HEK293 (cell line): Measurements from ENCODE around the gene ERBB4.
A peak's percentile ranks its signal among the peaks of the same experiment; 100 is the strongest.

Experiments used
- CTCF ChIA-PET: fragments of 350-600 bp; formaldehyde crosslinking; extraction: SDS; loops from one replicate; lab custom pipeline; 2021; ENCODE audit warnings: antibody characterized with exemption; lab: Yijun Ruan, JAX
- POLR2A ChIA-PET: fragments of 300-600 bp; formaldehyde crosslinking; extraction: SDS; loops from one replicate; lab custom pipeline; 2020; ENCODE audit warnings: antibody characterized with exemption, inconsistent platforms; lab: Yijun Ruan, JAX
- H3K27ac ChIP-seq: fragments of 200-500 bp; sonication (Bioruptor generic); 2 replicates; pipeline ENCODE4 v1.5.1; 2014; ENCODE audit warnings: low read depth, low read length, control low read depth, inconsistent platforms; ENCODE audit errors: extremely low read depth
- H3K36me3 ChIP-seq, 2 experiments: fragments of 200-500 bp in 1 of 2; sonication (Bioruptor generic) in 1 of 2; 1 replicate in 1 of 2; 2 replicates in 1 of 2; pipeline ENCODE4 v1.5.1; 2014 to 2017; ENCODE audit warnings: inconsistent platforms in 2 of 2, low read length in 2 of 2; ENCODE audit not compliant: control insufficient read depth in 2 of 2, insufficient read depth in 1 of 2
- H3K4me1 ChIP-seq: fragments of 200-500 bp; sonication (Bioruptor generic); 2 replicates; pipeline ENCODE4 v1.5.1; 2014; ENCODE audit warnings: mild to moderate bottlenecking, low read length, inconsistent platforms; ENCODE audit not compliant: control insufficient read depth, insufficient read depth
- H3K4me3 ChIP-seq: 2 replicates; pipeline ENCODE4 v1.5.1; 2011; ENCODE audit warnings: low read depth, mild to moderate bottlenecking, control low read depth, low read length, moderate library complexity
- H3K9me3 ChIP-seq: fragments of 200-500 bp; sonication (Bioruptor generic); 2 replicates; pipeline ENCODE4 v1.5.1; 2014; ENCODE audit warnings: low read depth, low read length, inconsistent platforms; ENCODE audit not compliant: control insufficient read depth, insufficient read depth
- EGR2 ChIP-seq: fragments of 450-650 bp; formaldehyde crosslinking; IDR thresholded peaks from 2 replicates; pipeline ENCODE4 v1.5.1; 2016; ENCODE audit warnings: low read depth, missing biosample characterization, missing genetic modification characterization
- FEZF1 ChIP-seq: fragments of 450-650 bp; formaldehyde crosslinking; IDR thresholded peaks from 2 replicates; pipeline ENCODE4 v1.5.1; 2016; ENCODE audit warnings: missing biosample characterization, missing genetic modification characterization
- KLF1 ChIP-seq: fragments of 450-650 bp; formaldehyde crosslinking; IDR thresholded peaks from 2 replicates; pipeline ENCODE4 v1.5.1; 2016; ENCODE audit warnings: missing biosample characterization, missing genetic modification characterization
- OSR2 ChIP-seq: fragments of 450-650 bp; formaldehyde crosslinking; IDR thresholded peaks from 2 replicates; pipeline ENCODE4 v1.5.1; 2016; ENCODE audit warnings: missing biosample characterization, missing genetic modification characterization
- ZBTB48 ChIP-seq: fragments of 450-650 bp; formaldehyde crosslinking; IDR thresholded peaks from 2 replicates; pipeline ENCODE4 v1.5.1; 2016; ENCODE audit warnings: missing biosample characterization, missing genetic modification characterization
- ZIC2 ChIP-seq: fragments of 450-650 bp; formaldehyde crosslinking; IDR thresholded peaks from 2 replicates; pipeline ENCODE4 v1.5.1; 2016; ENCODE audit warnings: missing biosample characterization, missing genetic modification characterization
- ZNF10 ChIP-seq: fragments of 450-650 bp; formaldehyde crosslinking; IDR thresholded peaks from 2 replicates; pipeline ENCODE4 v1.5.1; 2017; ENCODE audit warnings: missing biosample characterization, missing genetic modification characterization
- ZNF24 ChIP-seq: fragments of 450-650 bp; formaldehyde crosslinking; IDR thresholded peaks from 2 replicates; pipeline ENCODE4 v1.5.1; 2016; ENCODE audit warnings: missing biosample characterization, missing genetic modification characterization
- ZNF311 ChIP-seq: fragments of 450-650 bp; formaldehyde crosslinking; IDR thresholded peaks from 2 replicates; pipeline ENCODE4 v1.5.1; 2017; ENCODE audit warnings: missing biosample characterization, missing genetic modification characterization, borderline replicate concordance
- ZNF350 ChIP-seq: fragments of 450-650 bp; formaldehyde crosslinking; IDR thresholded peaks from 2 replicates; pipeline ENCODE4 v1.5.0; 2017; ENCODE audit warnings: missing biosample characterization, mild to moderate bottlenecking, missing genetic modification characterization
- ZNF391 ChIP-seq: fragments of 450-650 bp; formaldehyde crosslinking; IDR thresholded peaks from 2 replicates; pipeline ENCODE4 v1.5.1; 2016; ENCODE audit warnings: low read depth, missing biosample characterization, missing genetic modification characterization, borderline replicate concordance
- ZNF585B ChIP-seq: fragments of 450-650 bp; formaldehyde crosslinking; IDR thresholded peaks from 2 replicates; pipeline ENCODE4 v1.5.1; 2016; ENCODE audit warnings: missing biosample characterization, missing genetic modification characterization
- ZNF624 ChIP-seq: fragments of 450-650 bp; formaldehyde crosslinking; IDR thresholded peaks from 2 replicates; pipeline ENCODE4 v1.5.1; 2017; ENCODE audit warnings: missing biosample characterization, missing genetic modification characterization
- ZNF677 ChIP-seq: fragments of 450-650 bp; IDR thresholded peaks from 2 replicates; pipeline ENCODE4 v1.5.0; 2018; ENCODE audit warnings: missing biosample characterization, mild to moderate bottlenecking, missing genetic modification characterization, moderate library complexity
- ZNF747 ChIP-seq: fragments of 450-650 bp; formaldehyde crosslinking; IDR thresholded peaks from 2 replicates; pipeline ENCODE4 v1.5.1; 2016; ENCODE audit warnings: missing biosample characterization, missing genetic modification characterization
- ZNF785 ChIP-seq: fragments of 450-650 bp; formaldehyde crosslinking; IDR thresholded peaks from 2 replicates; pipeline ENCODE4 v1.5.1; 2016; ENCODE audit warnings: missing biosample characterization, missing genetic modification characterization
- TF ChIP-seq, protein P1 (sequence below): fragments of 450-650 bp; formaldehyde crosslinking; conservative IDR thresholded peaks from 2 replicates; pipeline ENCODE4 v1.5.1; 2016; ENCODE audit warnings: low read depth, missing biosample characterization, missing genetic modification characterization
- TF ChIP-seq, protein P2 (sequence below): fragments of 450-650 bp; formaldehyde crosslinking; IDR thresholded peaks from 2 replicates; pipeline ENCODE4 v1.5.1; 2016; ENCODE audit warnings: missing biosample characterization, missing genetic modification characterization
- TF ChIP-seq, protein P3 (sequence below): fragments of 450-650 bp; formaldehyde crosslinking; IDR thresholded peaks from 2 replicates; pipeline ENCODE4 v1.5.1; 2016; ENCODE audit warnings: missing biosample characterization, missing genetic modification characterization
- TF ChIP-seq, protein P4 (sequence below): fragments of 450-650 bp; formaldehyde crosslinking; IDR thresholded peaks from 2 replicates; pipeline ENCODE4 v1.5.1; 2017; ENCODE audit warnings: missing biosample characterization, missing genetic modification characterization
- TF ChIP-seq, protein P5 (sequence below): fragments of 450-650 bp; formaldehyde crosslinking; IDR thresholded peaks from 2 replicates; pipeline ENCODE4 v1.5.1; 2017; ENCODE audit warnings: missing biosample characterization, missing genetic modification characterization
- TF ChIP-seq, protein P6 (sequence below): fragments of 450-650 bp; formaldehyde crosslinking; IDR thresholded peaks from 2 replicates; pipeline ENCODE4 v1.5.1; 2016; ENCODE audit warnings: missing biosample characterization, missing genetic modification characterization
- TF ChIP-seq, protein P7 (sequence below): fragments of 450-650 bp; formaldehyde crosslinking; IDR thresholded peaks from 2 replicates; pipeline ENCODE4 v1.5.1; 2016; ENCODE audit warnings: missing biosample characterization, missing genetic modification characterization

The ERBB4 gene

DNA sequence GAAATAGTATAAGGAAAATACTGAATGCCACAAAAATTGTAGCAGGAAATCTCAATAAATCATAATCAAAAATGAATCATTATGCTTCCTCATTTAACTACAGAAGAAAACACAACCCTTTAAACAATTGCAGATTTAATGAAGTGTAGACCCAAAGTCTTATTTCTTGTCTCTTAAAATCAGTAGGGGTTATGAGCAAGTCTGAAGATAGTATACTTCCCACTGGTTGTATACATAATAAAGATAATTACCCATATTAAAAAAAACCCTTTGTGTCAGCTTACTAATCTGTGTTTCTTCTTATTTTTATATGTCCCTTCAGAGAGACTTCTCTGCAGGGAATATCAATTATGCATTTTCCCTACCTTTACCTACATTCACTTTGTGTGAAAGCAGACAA lies 504.7 kb downstream of the ERBB4 start:
- H3K36me3 ChIP-seq = no peaks in the 10 kb centered on the region
- peaks cover 20% of the 10 kb centered on the region for H3K4me1 ChIP-seq
- CTCF ChIA-PET = interaction anchor here (0.6 to 1.4 kb wide), 2 partner anchors 216 to 1771 kb away, joined by 3 read pairs; no protein-coding TSS in a partner anchor
- POLR2A ChIA-PET = no interaction called here
- H3K9me3 ChIP-seq = no peaks in the 10 kb centered on the region
- H3K27ac ChIP-seq = no peak overlapping the region
- H3K4me3 ChIP-seq = no peak overlapping the region
- TF ChIP-seq, protein P1, sequence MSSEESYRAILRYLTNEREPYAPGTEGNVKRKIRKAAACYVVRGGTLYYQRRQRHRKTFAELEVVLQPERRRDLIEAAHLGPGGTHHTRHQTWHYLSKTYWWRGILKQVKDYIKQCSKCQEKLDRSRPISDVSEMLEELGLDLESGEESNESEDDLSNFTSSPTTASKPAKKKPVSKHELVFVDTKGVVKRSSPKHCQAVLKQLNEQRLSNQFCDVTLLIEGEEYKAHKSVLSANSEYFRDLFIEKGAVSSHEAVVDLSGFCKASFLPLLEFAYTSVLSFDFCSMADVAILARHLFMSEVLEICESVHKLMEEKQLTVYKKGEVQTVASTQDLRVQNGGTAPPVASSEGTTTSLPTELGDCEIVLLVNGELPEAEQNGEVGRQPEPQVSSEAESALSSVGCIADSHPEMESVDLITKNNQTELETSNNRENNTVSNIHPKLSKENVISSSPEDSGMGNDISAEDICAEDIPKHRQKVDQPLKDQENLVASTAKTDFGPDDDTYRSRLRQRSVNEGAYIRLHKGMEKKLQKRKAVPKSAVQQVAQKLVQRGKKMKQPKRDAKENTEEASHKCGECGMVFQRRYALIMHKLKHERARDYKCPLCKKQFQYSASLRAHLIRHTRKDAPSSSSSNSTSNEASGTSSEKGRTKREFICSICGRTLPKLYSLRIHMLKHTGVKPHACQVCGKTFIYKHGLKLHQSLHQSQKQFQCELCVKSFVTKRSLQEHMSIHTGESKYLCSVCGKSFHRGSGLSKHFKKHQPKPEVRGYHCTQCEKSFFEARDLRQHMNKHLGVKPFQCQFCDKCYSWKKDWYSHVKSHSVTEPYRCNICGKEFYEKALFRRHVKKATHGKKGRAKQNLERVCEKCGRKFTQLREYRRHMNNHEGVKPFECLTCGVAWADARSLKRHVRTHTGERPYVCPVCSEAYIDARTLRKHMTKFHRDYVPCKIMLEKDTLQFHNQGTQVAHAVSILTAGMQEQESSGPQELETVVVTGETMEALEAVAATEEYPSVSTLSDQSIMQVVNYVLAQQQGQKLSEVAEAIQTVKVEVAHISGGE (tag by site-specific recombination) = no peak
- TF ChIP-seq, protein P2, sequence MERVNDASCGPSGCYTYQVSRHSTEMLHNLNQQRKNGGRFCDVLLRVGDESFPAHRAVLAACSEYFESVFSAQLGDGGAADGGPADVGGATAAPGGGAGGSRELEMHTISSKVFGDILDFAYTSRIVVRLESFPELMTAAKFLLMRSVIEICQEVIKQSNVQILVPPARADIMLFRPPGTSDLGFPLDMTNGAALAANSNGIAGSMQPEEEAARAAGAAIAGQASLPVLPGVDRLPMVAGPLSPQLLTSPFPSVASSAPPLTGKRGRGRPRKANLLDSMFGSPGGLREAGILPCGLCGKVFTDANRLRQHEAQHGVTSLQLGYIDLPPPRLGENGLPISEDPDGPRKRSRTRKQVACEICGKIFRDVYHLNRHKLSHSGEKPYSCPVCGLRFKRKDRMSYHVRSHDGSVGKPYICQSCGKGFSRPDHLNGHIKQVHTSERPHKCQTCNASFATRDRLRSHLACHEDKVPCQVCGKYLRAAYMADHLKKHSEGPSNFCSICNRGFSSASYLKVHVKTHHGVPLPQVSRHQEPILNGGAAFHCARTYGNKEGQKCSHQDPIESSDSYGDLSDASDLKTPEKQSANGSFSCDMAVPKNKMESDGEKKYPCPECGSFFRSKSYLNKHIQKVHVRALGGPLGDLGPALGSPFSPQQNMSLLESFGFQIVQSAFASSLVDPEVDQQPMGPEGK = no peak
- TF ChIP-seq, protein P3, sequence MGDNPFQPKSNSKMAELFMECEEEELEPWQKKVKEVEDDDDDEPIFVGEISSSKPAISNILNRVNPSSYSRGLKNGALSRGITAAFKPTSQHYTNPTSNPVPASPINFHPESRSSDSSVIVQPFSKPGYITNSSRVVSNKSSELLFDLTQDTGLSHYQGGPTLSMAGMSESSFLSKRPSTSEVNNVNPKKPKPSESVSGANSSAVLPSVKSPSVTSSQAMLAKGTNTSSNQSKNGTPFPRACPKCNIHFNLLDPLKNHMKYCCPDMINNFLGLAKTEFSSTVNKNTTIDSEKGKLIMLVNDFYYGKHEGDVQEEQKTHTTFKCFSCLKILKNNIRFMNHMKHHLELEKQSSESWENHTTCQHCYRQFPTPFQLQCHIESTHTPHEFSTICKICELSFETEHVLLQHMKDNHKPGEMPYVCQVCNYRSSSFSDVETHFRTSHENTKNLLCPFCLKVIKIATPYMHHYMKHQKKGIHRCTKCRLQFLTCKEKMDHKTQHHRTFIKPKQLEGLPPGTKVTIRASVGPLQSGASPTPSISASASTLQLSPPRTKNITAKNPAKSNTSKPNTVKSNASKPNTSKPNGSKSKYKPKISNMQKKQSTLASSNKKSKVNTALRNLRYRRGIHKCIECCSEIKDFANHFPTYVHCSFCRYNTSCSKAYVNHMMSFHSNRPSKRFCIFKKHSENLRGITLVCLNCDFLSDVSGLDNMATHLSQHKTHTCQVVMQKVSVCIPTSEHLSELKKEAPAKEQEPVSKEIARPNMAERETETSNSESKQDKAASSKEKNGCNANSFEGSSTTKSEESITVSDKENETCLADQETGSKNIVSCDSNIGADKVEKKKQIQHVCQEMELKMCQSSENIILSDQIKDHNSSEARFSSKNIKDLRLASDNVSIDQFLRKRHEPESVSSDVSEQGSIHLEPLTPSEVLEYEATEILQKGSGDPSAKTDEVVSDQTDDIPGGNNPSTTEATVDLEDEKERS (tag by site-specific recombination) = no peak
- no peak for TF ChIP-seq ZNF24
- TF ChIP-seq ZNF585B (tag by site-specific recombination) = no peak
- TF ChIP-seq KLF1 = no peak
- TF ChIP-seq ZNF350 (tag by site-specific recombination) = no peak
- TF ChIP-seq ZNF785 (tag by site-specific recombination) = no peak
- TF ChIP-seq, protein P4, sequence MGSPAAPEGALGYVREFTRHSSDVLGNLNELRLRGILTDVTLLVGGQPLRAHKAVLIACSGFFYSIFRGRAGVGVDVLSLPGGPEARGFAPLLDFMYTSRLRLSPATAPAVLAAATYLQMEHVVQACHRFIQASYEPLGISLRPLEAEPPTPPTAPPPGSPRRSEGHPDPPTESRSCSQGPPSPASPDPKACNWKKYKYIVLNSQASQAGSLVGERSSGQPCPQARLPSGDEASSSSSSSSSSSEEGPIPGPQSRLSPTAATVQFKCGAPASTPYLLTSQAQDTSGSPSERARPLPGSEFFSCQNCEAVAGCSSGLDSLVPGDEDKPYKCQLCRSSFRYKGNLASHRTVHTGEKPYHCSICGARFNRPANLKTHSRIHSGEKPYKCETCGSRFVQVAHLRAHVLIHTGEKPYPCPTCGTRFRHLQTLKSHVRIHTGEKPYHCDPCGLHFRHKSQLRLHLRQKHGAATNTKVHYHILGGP (tag by site-specific recombination) = peak; percentile 16; the same call in 1 of the 2 replicates
- no peak for TF ChIP-seq ZBTB48 (tag by site-specific recombination)
- no peak for TF ChIP-seq ZNF677
- TF ChIP-seq FEZF1 (tag by site-specific recombination) = peak; percentile 55
- peak; percentile 33 for TF ChIP-seq ZIC2 (tag by site-specific recombination)
- TF ChIP-seq ZNF391 (tag by site-specific recombination) = no peak
- no peak for TF ChIP-seq ZNF747
- no peak for TF ChIP-seq ZNF624 (tag by site-specific recombination)
- TF ChIP-seq, protein P5, sequence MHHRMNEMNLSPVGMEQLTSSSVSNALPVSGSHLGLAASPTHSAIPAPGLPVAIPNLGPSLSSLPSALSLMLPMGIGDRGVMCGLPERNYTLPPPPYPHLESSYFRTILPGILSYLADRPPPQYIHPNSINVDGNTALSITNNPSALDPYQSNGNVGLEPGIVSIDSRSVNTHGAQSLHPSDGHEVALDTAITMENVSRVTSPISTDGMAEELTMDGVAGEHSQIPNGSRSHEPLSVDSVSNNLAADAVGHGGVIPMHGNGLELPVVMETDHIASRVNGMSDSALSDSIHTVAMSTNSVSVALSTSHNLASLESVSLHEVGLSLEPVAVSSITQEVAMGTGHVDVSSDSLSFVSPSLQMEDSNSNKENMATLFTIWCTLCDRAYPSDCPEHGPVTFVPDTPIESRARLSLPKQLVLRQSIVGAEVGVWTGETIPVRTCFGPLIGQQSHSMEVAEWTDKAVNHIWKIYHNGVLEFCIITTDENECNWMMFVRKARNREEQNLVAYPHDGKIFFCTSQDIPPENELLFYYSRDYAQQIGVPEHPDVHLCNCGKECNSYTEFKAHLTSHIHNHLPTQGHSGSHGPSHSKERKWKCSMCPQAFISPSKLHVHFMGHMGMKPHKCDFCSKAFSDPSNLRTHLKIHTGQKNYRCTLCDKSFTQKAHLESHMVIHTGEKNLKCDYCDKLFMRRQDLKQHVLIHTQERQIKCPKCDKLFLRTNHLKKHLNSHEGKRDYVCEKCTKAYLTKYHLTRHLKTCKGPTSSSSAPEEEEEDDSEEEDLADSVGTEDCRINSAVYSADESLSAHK (tag by site-specific recombination) = no peak
- TF ChIP-seq ZNF10 (tag by site-specific recombination) = no peak
- TF ChIP-seq ZNF311 (tag by site-specific recombination) = no peak
- TF ChIP-seq, protein P6, sequence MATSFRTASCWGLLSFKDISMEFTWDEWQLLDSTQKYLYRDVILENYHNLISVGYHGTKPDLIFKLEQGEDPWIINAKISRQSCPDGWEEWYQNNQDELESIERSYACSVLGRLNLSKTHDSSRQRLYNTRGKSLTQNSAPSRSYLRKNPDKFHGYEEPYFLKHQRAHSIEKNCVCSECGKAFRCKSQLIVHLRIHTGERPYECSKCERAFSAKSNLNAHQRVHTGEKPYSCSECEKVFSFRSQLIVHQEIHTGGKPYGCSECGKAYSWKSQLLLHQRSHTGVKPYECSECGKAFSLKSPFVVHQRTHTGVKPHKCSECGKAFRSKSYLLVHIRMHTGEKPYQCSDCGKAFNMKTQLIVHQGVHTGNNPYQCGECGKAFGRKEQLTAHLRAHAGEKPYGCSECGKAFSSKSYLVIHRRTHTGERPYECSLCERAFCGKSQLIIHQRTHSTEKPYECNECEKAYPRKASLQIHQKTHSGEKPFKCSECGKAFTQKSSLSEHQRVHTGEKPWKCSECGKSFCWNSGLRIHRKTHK (tag by site-specific recombination) = no peak
- peak; percentile 44; the same call in 1 of the 2 replicates for TF ChIP-seq OSR2 (tag by site-specific recombination)
- TF ChIP-seq, protein P7, sequence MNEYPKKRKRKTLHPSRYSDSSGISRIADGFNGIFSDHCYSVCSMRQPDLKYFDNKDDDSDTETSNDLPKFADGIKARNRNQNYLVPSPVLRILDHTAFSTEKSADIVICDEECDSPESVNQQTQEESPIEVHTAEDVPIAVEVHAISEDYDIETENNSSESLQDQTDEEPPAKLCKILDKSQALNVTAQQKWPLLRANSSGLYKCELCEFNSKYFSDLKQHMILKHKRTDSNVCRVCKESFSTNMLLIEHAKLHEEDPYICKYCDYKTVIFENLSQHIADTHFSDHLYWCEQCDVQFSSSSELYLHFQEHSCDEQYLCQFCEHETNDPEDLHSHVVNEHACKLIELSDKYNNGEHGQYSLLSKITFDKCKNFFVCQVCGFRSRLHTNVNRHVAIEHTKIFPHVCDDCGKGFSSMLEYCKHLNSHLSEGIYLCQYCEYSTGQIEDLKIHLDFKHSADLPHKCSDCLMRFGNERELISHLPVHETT (tag by site-specific recombination) = no peak
- no peak for TF ChIP-seq EGR2
